GM12878 (cell line): ENCODE data around the gene GALNT12. TPM values are rescaled to one million over a fixed set of nuclear protein-coding genes. Genes with fewer than 3 reads are reported as not detected.

Source experiments
- ATAC-seq: fragments of 200-7000 bp; cut with Tn5 transposase; 3 replicates; pipeline ENCODE4 v1.9.1; 2020; ENCODE audit warnings: mild to moderate bottlenecking, moderate library complexity
- BruUV-seq: library from RNA; stranded (reverse); fragments of 400-500 nt; replicated peaks from 2 replicates; lab custom pipeline; 2021; lab: Mats Ljungman, UMichigan
- CTCF ChIA-PET: fragments of 300-600 bp; sonication (Branson Sonifier 250); formaldehyde crosslinking; extraction: SDS; loops from one replicate; lab custom pipeline; 2021; ENCODE audit warnings: inconsistent platforms; lab: Yijun Ruan, JAX
- POLR2A ChIA-PET: fragments of 350-600 bp; formaldehyde crosslinking; extraction: SDS; loops from one replicate; lab custom pipeline; 2021; ENCODE audit warnings: inconsistent platforms; lab: Charles Lee
- RAD21 ChIA-PET: fragments of 300-600 bp; sonication (Branson Sonifier 250); formaldehyde crosslinking; loops from one replicate; lab custom pipeline; 2023; ENCODE audit warnings: antibody characterized with exemption; ENCODE audit not compliant: unreplicated experiment; lab: Charles Lee
- SMC1A ChIA-PET: fragments of 300-600 bp; sonication (Branson Sonifier 250); formaldehyde crosslinking; loops from one replicate; lab custom pipeline; 2023; ENCODE audit not compliant: unreplicated experiment, uncharacterized antibody; lab: Charles Lee
- DNase-seq: peaks from one replicate; pipeline ENCODE4 v3.0.0-alpha.2; 2011; ENCODE audit warnings: low read depth, low spot score
- FAIRE-seq: peaks from 3 replicates; lab custom pipeline; 2011; peaks lifted over from hg19 to GRCh38; lab: Jason Lieb, UNC
- H2AFZ ChIP-seq: 2 replicates; pipeline ENCODE4 v1.6.0; 2011; ENCODE audit warnings: low read depth, low read length, control low read depth; ENCODE audit not compliant: control insufficient read depth
- H3K27ac ChIP-seq: 2 replicates; pipeline ENCODE4 v1.5.1; 2011; ENCODE audit warnings: control low read depth; ENCODE audit not compliant: control insufficient read depth, insufficient read depth
- H3K27me3 ChIP-seq, 2 experiments: replicated peaks in 1 of 2; 2 replicates each; pipeline versions ENCODE4 v1.6.0 to v1.6.1; 2011; ENCODE audit warnings: low read length in 1 of 2; ENCODE audit not compliant: control insufficient read depth in 2 of 2, insufficient read depth in 2 of 2
- H3K36me3 ChIP-seq, 2 experiments: 2 replicates each; pipeline ENCODE4 v1.5.1; 2011; ENCODE audit warnings: low read length in 1 of 2; ENCODE audit not compliant: control insufficient read depth in 2 of 2, insufficient read depth in 2 of 2
- H3K4me1 ChIP-seq: 2 replicates; pipeline ENCODE4 v1.6.1; 2011; ENCODE audit warnings: mild to moderate bottlenecking, low read length, moderate library complexity, mixed read lengths; ENCODE audit not compliant: control insufficient read depth, insufficient read depth
- H3K4me2 ChIP-seq: 2 replicates; pipeline ENCODE4 v1.6.0; 2011; ENCODE audit warnings: control low read depth; ENCODE audit not compliant: control insufficient read depth, insufficient read depth
- H3K4me3 ChIP-seq: fragments of 200-600 bp; sonication (generic); 2 replicates; pipeline ENCODE4 v1.5.1; 2016
- H3K79me2 ChIP-seq: 2 replicates; pipeline ENCODE4 v1.6.0; 2011; ENCODE audit warnings: low read length; ENCODE audit not compliant: control insufficient read depth, insufficient read depth
- H3K9ac ChIP-seq: 2 replicates; pipeline ENCODE4 v1.8.0; 2011; ENCODE audit warnings: low read length, control low read depth, mixed read lengths; ENCODE audit not compliant: control insufficient read depth, insufficient read depth
- H3K9me3 ChIP-seq: replicated peaks from 3 replicates; pipeline ENCODE4 v1.5.1; 2011; ENCODE audit warnings: mild to moderate bottlenecking, low read length; ENCODE audit not compliant: control insufficient read depth, insufficient read depth
- H4K20me1 ChIP-seq: 2 replicates; pipeline ENCODE4 v1.6.0; 2011; ENCODE audit not compliant: control insufficient read depth, insufficient read depth
- CREB1 ChIP-seq: IDR thresholded peaks from 2 replicates; pipeline ENCODE4 v1.6.1; 2012; ENCODE audit warnings: low read depth, mild to moderate bottlenecking, inconsistent platforms
- MYB ChIP-seq: fragments of 150-350 bp; IDR thresholded peaks from 2 replicates; pipeline ENCODE4 v1.6.1; 2014; ENCODE audit warnings: mild to moderate bottlenecking, low read depth, low read length, borderline replicate concordance
- RAD51 ChIP-seq: fragments of 450-650 bp; IDR thresholded peaks from 2 replicates; pipeline ENCODE4 v1.6.1; 2016; ENCODE audit warnings: moderate library complexity, mild to moderate bottlenecking, inconsistent platforms
- SMAD1 ChIP-seq: fragments of 450-650 bp; IDR thresholded peaks from 2 replicates; pipeline ENCODE4 v1.6.1; 2018; ENCODE audit warnings: mild to moderate bottlenecking, low read depth; ENCODE audit not compliant: partially characterized antibody
- SPI1 ChIP-seq: IDR thresholded peaks from 2 replicates; pipeline ENCODE4 v1.6.1; 2011; ENCODE audit warnings: low read depth, mild to moderate bottlenecking, low read length, moderate library complexity, borderline replicate concordance; ENCODE audit not compliant: insufficient read depth
- SREBF2 ChIP-seq: IDR thresholded peaks from 2 replicates; pipeline ENCODE4 v1.6.1; 2012; ENCODE audit warnings: mild to moderate bottlenecking, low read length
- WGBS: methylation state at CpG from one replicate; pipeline ENCODE4 v1.1.6; 2016; ENCODE audit warnings: low lambda C conversion rate; ENCODE audit not compliant: insufficient replicate concordance, insufficient coverage; ENCODE audit errors: missing lambda C conversion rate; 5-methylcytosine and 5-hydroxymethylcytosine counted together
- in situ Hi-C: fragments of 300-500 bp; cut with MboI; formaldehyde crosslinking; loops from 9 replicates; pipeline ENCODE4 v1.14.3; 2018; ENCODE audit warnings: mixed read lengths
- intact Hi-C: fragments of 100-400 bp; cut with micrococcal nuclease; formaldehyde crosslinking; loops from one replicate; pipeline ENCODE4 v1.14.2; 2022; ENCODE audit not compliant: unreplicated experiment
- polyA plus RNA-seq, 11 experiments: library from polyadenylated mRNA; depleted of rRNA in 4 of 11; unstranded in 6 of 11; stranded (reverse) in 5 of 11; fragments of >200 nt; fragmentation: Nextera tagmentation in 4 of 11; fragmentation: Illumina TruSeq in 1 of 11; extraction: Ambion mirVana in 4 of 11; extraction: Trizol in 1 of 11; gene quantifications; 1 replicate in 1 of 11; 2 replicates in 10 of 11; pipeline versions ENCODE4 v1.2.1 to v1.2.3, GENCODE V29; 2011 to 2016; ENCODE audit warnings: inconsistent platforms in 2 of 11, missing spikeins in 2 of 11, low read depth in 1 of 11
- total RNA-seq, 4 experiments: library from RNA; depleted of rRNA in 3 of 4; stranded (reverse); fragments of >200 nt in 3 of 4; fragmentation: Illumina TruSeq in 1 of 4; extraction: Trizol in 1 of 4; gene quantifications; 2 replicates each; pipeline versions ENCODE4 v1.2.1 to v1.2.3, GENCODE V29; 2013 to 2021
- TF ChIP-seq, protein P1 (sequence below): IDR thresholded peaks from 2 replicates; pipeline ENCODE4 v1.6.1; 2011; ENCODE audit warnings: borderline replicate concordance, low read depth, mild to moderate bottlenecking, moderate library complexity, low read length; ENCODE audit not compliant: insufficient read depth, poor library complexity, severe bottlenecking
- TF ChIP-seq, protein P2 (sequence below): IDR thresholded peaks from 2 replicates; pipeline ENCODE4 v1.6.1; 2011; ENCODE audit warnings: borderline replicate concordance, low read depth, mild to moderate bottlenecking, moderate library complexity, mixed read lengths, low read length; ENCODE audit not compliant: insufficient read depth; ENCODE audit errors: extremely low read length
- TF ChIP-seq, protein P3 (sequence below): IDR thresholded peaks from 2 replicates; pipeline ENCODE4 v1.6.1; 2011; ENCODE audit warnings: low read depth, mild to moderate bottlenecking, low read length, moderate library complexity, borderline replicate concordance; ENCODE audit errors: extremely low read depth
- TF ChIP-seq, protein P4 (sequence below), 3 experiments: IDR thresholded peaks in 2 of 3; conservative IDR thresholded peaks in 1 of 3; 2 replicates each; pipeline ENCODE4 v1.5.1; 2011; ENCODE audit warnings: low read depth in 3 of 3, low read length in 3 of 3, mild to moderate bottlenecking in 3 of 3, control low read depth in 2 of 3, moderate library complexity in 2 of 3, inconsistent platforms in 1 of 3, mixed read lengths in 1 of 3; ENCODE audit not compliant: control insufficient read depth in 2 of 3, insufficient read depth in 1 of 3; ENCODE audit errors: extremely low read depth in 1 of 3
- TF ChIP-seq, protein P5 (sequence below): fragments of 450-650 bp; IDR thresholded peaks from 2 replicates; pipeline ENCODE4 v1.6.1; 2017; ENCODE audit warnings: mild to moderate bottlenecking, low read depth, inconsistent platforms; ENCODE audit not compliant: poor library complexity, severe bottlenecking

Gene GALNT12
- total and polyA plus RNA-seq, 10 of the 15 experiments (the other 5 are each of a cell fraction or from before 2014, with no cell fraction given) = 0.13 to 5.3 (median 3.2) TPM

DNA sequence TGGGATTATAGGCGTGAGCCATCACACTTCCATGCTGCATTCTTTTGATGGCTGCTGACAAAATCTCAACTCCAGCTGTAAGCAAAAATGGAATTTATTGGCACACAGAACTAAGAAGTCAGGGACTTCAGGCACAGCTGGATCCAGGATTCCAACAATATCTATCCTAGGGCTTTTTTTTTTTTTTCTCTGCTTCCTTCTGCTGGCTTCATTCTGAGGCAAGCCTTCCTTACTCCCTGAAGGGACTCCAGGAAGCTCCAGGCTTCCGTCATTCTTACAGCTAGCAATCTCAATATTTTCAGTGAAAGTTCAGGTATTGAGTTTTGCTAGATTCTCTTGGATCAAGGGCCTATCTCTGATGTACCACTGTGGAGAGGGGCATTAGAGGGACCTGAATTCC lies 66.1 kb downstream of the GALNT12 start:
- FAIRE-seq (no peak), DNase-seq (no peak), ATAC-seq (no peak)
- in situ Hi-C loops (no loop called here), intact Hi-C loops (no loop called here)
- no peak overlapping the region for H3K27ac ChIP-seq
- no peaks in the 10 kb centered on the region for H3K79me2 ChIP-seq
- WGBS = 8% methylated on average over 2 of the region's 2 CpGs
- ChIA-PET RAD21 (no interaction called here), POLR2A (no interaction called here), CTCF (interaction anchor here (1.1 to 1.5 kb wide), 2 partner anchors 25 to 64 kb away, joined by 3 to 4 read pairs; no protein-coding TSS in a partner anchor), SMC1A (interaction anchor here (0.6 kb wide), 1 partner anchor 47 kb away, joined by 3 read pairs; no protein-coding TSS in a partner anchor)
- H3K27me3 ChIP-seq = peaks cover 0 to 5% of the 10 kb centered on the region in 2 experiments; a peak in 2 of 4 replicates
- H3K4me1 ChIP-seq = no peaks in the 10 kb centered on the region
- TF ChIP-seq MYB = no peak
- TF ChIP-seq SREBF2 = no peak
- no peak for TF ChIP-seq CREB1
- TF ChIP-seq, protein P1, sequence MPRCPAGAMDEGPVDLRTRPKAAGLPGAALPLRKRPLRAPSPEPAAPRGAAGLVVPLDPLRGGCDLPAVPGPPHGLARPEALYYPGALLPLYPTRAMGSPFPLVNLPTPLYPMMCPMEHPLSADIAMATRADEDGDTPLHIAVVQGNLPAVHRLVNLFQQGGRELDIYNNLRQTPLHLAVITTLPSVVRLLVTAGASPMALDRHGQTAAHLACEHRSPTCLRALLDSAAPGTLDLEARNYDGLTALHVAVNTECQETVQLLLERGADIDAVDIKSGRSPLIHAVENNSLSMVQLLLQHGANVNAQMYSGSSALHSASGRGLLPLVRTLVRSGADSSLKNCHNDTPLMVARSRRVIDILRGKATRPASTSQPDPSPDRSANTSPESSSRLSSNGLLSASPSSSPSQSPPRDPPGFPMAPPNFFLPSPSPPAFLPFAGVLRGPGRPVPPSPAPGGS = no peak
- no peak for TF ChIP-seq SPI1
- no peak for TF ChIP-seq SMAD1
- TF ChIP-seq, protein P2, sequence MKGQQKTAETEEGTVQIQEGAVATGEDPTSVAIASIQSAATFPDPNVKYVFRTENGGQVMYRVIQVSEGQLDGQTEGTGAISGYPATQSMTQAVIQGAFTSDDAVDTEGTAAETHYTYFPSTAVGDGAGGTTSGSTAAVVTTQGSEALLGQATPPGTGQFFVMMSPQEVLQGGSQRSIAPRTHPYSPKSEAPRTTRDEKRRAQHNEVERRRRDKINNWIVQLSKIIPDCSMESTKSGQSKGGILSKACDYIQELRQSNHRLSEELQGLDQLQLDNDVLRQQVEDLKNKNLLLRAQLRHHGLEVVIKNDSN = no peak
- TF ChIP-seq, protein P3, sequence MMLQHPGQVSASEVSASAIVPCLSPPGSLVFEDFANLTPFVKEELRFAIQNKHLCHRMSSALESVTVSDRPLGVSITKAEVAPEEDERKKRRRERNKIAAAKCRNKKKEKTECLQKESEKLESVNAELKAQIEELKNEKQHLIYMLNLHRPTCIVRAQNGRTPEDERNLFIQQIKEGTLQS = no peak
- TF ChIP-seq, protein P4, sequence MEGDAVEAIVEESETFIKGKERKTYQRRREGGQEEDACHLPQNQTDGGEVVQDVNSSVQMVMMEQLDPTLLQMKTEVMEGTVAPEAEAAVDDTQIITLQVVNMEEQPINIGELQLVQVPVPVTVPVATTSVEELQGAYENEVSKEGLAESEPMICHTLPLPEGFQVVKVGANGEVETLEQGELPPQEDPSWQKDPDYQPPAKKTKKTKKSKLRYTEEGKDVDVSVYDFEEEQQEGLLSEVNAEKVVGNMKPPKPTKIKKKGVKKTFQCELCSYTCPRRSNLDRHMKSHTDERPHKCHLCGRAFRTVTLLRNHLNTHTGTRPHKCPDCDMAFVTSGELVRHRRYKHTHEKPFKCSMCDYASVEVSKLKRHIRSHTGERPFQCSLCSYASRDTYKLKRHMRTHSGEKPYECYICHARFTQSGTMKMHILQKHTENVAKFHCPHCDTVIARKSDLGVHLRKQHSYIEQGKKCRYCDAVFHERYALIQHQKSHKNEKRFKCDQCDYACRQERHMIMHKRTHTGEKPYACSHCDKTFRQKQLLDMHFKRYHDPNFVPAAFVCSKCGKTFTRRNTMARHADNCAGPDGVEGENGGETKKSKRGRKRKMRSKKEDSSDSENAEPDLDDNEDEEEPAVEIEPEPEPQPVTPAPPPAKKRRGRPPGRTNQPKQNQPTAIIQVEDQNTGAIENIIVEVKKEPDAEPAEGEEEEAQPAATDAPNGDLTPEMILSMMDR (IDR thresholded peaks at IDR 0.05 in 2 of 3, conservative IDR thresholded peaks at IDR 0.05 in 1 of 3; ENCODE audit: control insufficient read depth in 2 of 3, extremely low read depth in 1 of 3, insufficient read depth in 1 of 3, low read depth in 3 of 3, low read length in 3 of 3) = no peak
- TF ChIP-seq RAD51 = no peak
- TF ChIP-seq, protein P5, sequence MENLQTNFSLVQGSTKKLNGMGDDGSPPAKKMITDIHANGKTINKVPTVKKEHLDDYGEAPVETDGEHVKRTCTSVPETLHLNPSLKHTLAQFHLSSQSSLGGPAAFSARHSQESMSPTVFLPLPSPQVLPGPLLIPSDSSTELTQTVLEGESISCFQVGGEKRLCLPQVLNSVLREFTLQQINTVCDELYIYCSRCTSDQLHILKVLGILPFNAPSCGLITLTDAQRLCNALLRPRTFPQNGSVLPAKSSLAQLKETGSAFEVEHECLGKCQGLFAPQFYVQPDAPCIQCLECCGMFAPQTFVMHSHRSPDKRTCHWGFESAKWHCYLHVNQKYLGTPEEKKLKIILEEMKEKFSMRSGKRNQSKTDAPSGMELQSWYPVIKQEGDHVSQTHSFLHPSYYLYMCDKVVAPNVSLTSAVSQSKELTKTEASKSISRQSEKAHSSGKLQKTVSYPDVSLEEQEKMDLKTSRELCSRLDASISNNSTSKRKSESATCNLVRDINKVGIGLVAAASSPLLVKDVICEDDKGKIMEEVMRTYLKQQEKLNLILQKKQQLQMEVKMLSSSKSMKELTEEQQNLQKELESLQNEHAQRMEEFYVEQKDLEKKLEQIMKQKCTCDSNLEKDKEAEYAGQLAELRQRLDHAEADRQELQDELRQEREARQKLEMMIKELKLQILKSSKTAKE = no peak
- no peaks in the 10 kb centered on the region; the same call in 2 of the 3 replicates for H3K9me3 ChIP-seq
- no TSS peak for BruUV-seq
- H4K20me1 ChIP-seq = no peaks in the 10 kb centered on the region
- no peak overlapping the region for H3K4me2 ChIP-seq
- H3K36me3 ChIP-seq = no peaks in the 10 kb centered on the region
- no peak overlapping the region for H3K4me3 ChIP-seq
- no peak overlapping the region for H2AFZ ChIP-seq
- no peak overlapping the region for H3K9ac ChIP-seq
